Fibroblast of mammary gland (primary cell): Measurements from ENCODE around the gene CCNQ.

Experiments used
- DNase-seq: peaks from one replicate; pipeline ENCODE4 v3.0.0-alpha.2; 2010; ENCODE audit warnings: low read depth
- H3K4me3 ChIP-seq: 2 replicates; pipeline ENCODE4 v1.5.1; 2011; ENCODE audit warnings: low read depth, mild to moderate bottlenecking, low read length, moderate library complexity; ENCODE audit not compliant: control insufficient read depth
- CTCF ChIP-seq: conservative IDR thresholded peaks from 2 replicates; pipeline ENCODE4 v1.5.1; 2011; ENCODE audit warnings: low read depth, low read length, inconsistent platforms; ENCODE audit not compliant: control insufficient read depth, insufficient read depth

Gene CCNQ

GRCh38 chrX:153564047-153564606, 34.8 kb downstream of the CCNQ start:
- no peak for TF ChIP-seq CTCF
- no peak overlapping the region for H3K4me3 ChIP-seq
- peak; percentile 8 for DNase-seq

- no peak overlapping the region for H3K4me3 ChIP-seq
- no peak for TF ChIP-seq CTCF
- DNase-seq: no peak
Measured at GRCh38 chrX:153562546-153562945, 36.4 kb downstream of the CCNQ start.

- no peak for DNase-seq
- H3K4me3 ChIP-seq: no peak overlapping the region
- TF ChIP-seq CTCF: no peak
Measured at GRCh38 chrX:153561337-153561736, 37.6 kb downstream of the CCNQ start.

GRCh38 chrX:153560466-153560865, 38.5 kb downstream of the CCNQ start:
- H3K4me3 ChIP-seq: no peak overlapping the region
- no peak for DNase-seq
- TF ChIP-seq CTCF: no peak

GRCh38 chrX:153560000-153560399, 38.9 kb downstream of the CCNQ start:
- no peak for TF ChIP-seq CTCF
- H3K4me3 ChIP-seq: no peak overlapping the region
- peak; percentile 18 for DNase-seq

- no peak overlapping the region for H3K4me3 ChIP-seq
- TF ChIP-seq CTCF: no peak
- DNase-seq: no peak
Measured at GRCh38 chrX:153557618-153558355, 41.2 kb downstream of the CCNQ start.
